GM12872 (cell line): ENCODE data around the gene BBX.

Source experiments
- CTCF ChIP-seq: IDR thresholded peaks from 3 replicates; pipeline ENCODE4 v1.5.1; 2011; ENCODE audit warnings: low read depth, mild to moderate bottlenecking, low read length, moderate library complexity; ENCODE audit not compliant: insufficient read depth

The BBX gene

GRCh38 chr3:107847791-107848190 is 325.0 kb downstream of the BBX start:
- TF ChIP-seq CTCF: no peak

- no peak for TF ChIP-seq CTCF
Observed at GRCh38 chr3:107848351-107848915, 325.7 kb downstream of the BBX start.

GRCh38 chr3:107850681-107851080 is 327.9 kb downstream of the BBX start:
- TF ChIP-seq CTCF: no peak

- no peak for TF ChIP-seq CTCF
Observed at GRCh38 chr3:107853821-107854220, 331.1 kb downstream of the BBX start.

- no peak for TF ChIP-seq CTCF
Observed at GRCh38 chr3:107854733-107855132, 332.0 kb downstream of the BBX start.

GRCh38 chr3:107855710-107856109 is 332.9 kb downstream of the BBX start:
- peak; percentile 50; the same call in 1 of the 3 replicates for TF ChIP-seq CTCF

- no peak for TF ChIP-seq CTCF
Observed at GRCh38 chr3:107857854-107858253, 335.1 kb downstream of the BBX start.

- TF ChIP-seq CTCF: no peak
Observed at GRCh38 chr3:107858876-107859275, 336.1 kb downstream of the BBX start.
